KG1 (cell line): ENCODE results near the gene TNRC18.
"Not testable (repeated sequence)": the region's sequence is repeated elsewhere in the genome, so short reads cannot be mapped to it uniquely, and the experiment has no call there.

Experiments
- DNase-seq: peaks from one replicate; lab custom pipeline; 2025; lab: John Stamatoyannopoulos, UW

TNRC18 gene

GRCh38 chr7:5291301-5291700, 132.3 kb downstream of the TNRC18 start:
- DNase-seq: no peak

GRCh38 chr7:5289355-5289754, 134.3 kb downstream of the TNRC18 start:
- no peak for DNase-seq

- not testable (repeated sequence) for DNase-seq
Measured at GRCh38 chr7:5288560-5288959, 135.1 kb downstream of the TNRC18 start.

GRCh38 chr7:5287802-5288201, 135.8 kb downstream of the TNRC18 start:
- no peak for DNase-seq

- not testable (repeated sequence) for DNase-seq
Measured at GRCh38 chr7:5287373-5287772, 136.3 kb downstream of the TNRC18 start.

- DNase-seq: no peak
Measured at GRCh38 chr7:5286933-5287332, 136.7 kb downstream of the TNRC18 start.

- no peak for DNase-seq
Measured at GRCh38 chr7:5284304-5285281, 139.0 kb downstream of the TNRC18 start.

GRCh38 chr7:5283421-5284303, 140.0 kb downstream of the TNRC18 start:
- DNase-seq: no peak

GRCh38 chr7:5282543-5283316, 140.9 kb downstream of the TNRC18 start, which contains the start of gene SLC29A4:
Gene SLC29A4, plus strand, starts transcription at chr7:5282943. Its CDS starts 4,874 bp downstream, at chr7:5287817.
- no peak for DNase-seq

GRCh38 chr7:5281598-5282500, 141.8 kb downstream of the TNRC18 start:
- DNase-seq: not testable (repeated sequence)

GRCh38 chr7:5279734-5280133, 143.9 kb downstream of the TNRC18 start:
- no peak for DNase-seq

GRCh38 chr7:5278766-5279165, 144.9 kb downstream of the TNRC18 start:
- DNase-seq: no peak

- no peak for DNase-seq
Measured at GRCh38 chr7:5276611-5277010, 147.0 kb downstream of the TNRC18 start.

GRCh38 chr7:5276123-5276522, 147.5 kb downstream of the TNRC18 start:
- not testable (repeated sequence) for DNase-seq

GRCh38 chr7:5275510-5275909, 148.1 kb downstream of the TNRC18 start:
- not testable (repeated sequence) for DNase-seq

GRCh38 chr7:5274985-5275431, 148.6 kb downstream of the TNRC18 start:
- not testable (repeated sequence) for DNase-seq

GRCh38 chr7:5274441-5274840, 149.2 kb downstream of the TNRC18 start:
- no peak for DNase-seq

- DNase-seq: not testable (repeated sequence)
Measured at GRCh38 chr7:5273831-5274405, 149.7 kb downstream of the TNRC18 start.

GRCh38 chr7:5270788-5271187, 152.8 kb downstream of the TNRC18 start:
- DNase-seq: no peak
